ENCODE results near the gene DVL3.

GRCh38 chr3:184155644-184156521 is 706 bp downstream of the DVL3 start:
- no peak for TF ChIP-seq ESRRA (IDR thresholded peaks at IDR 0.05; ENCODE audit: borderline replicate concordance, low read length)
- TF ChIP-seq POLR2A (IDR thresholded peaks at IDR 0.05; ENCODE audit: low read length), result no peak
- TF ChIP-seq PBX3 (IDR thresholded peaks at IDR 0.05), result no peak
- TF ChIP-seq JUNB (IDR thresholded peaks at IDR 0.05), result no peak
- no peak for TF ChIP-seq USF2 (IDR thresholded peaks at IDR 0.05)
- no peak for TF ChIP-seq CTCF (IDR thresholded peaks at IDR 0.05)
- no peak for TF ChIP-seq JUN (IDR thresholded peaks at IDR 0.05)
- TF ChIP-seq MYC (IDR thresholded peaks at IDR 0.05; ENCODE audit: borderline replicate concordance, low read length), result no peak
- no peak for TF ChIP-seq RFX5 (IDR thresholded peaks at IDR 0.05)
- no peak for TF ChIP-seq PHF8 (IDR thresholded peaks at IDR 0.05; ENCODE audit: borderline replicate concordance, low read depth)
- no peak for TF ChIP-seq NR3C1 (IDR thresholded peaks at IDR 0.05)
- TF ChIP-seq KDM1A (IDR thresholded peaks at IDR 0.05; ENCODE audit: low read depth), result no peak
- TF ChIP-seq ATOH8 (CRISPR knock-in tag; IDR thresholded peaks at IDR 0.05; ENCODE audit: low read depth), result no peak
- TF ChIP-seq RAD21 (conservative IDR thresholded peaks at IDR 0.05 in 1 of 2, IDR thresholded peaks at IDR 0.05 in 1 of 2), result no peak

Data from A549 (cell line).